RWPE1 (cell line): Measurements from ENCODE around the gene CNTNAP1.
"Not testable (repeated sequence)": the region's sequence is repeated elsewhere in the genome, so short reads cannot be mapped to it uniquely, and the experiment has no call there.

Source experiments
- CTCF ChIA-PET: fragments of 350-600 bp; sonication (Branson Sonifier 250); formaldehyde crosslinking; extraction: SDS; loops from one replicate; lab custom pipeline; 2021; lab: Yijun Ruan, JAX
- POLR2A ChIA-PET: fragments of 400-600 bp; formaldehyde crosslinking; extraction: SDS; loops from one replicate; lab custom pipeline; 2020; ENCODE audit warnings: antibody characterized with exemption; ENCODE audit not compliant: low non-redundant PET; lab: Yijun Ruan, JAX
- DNase-seq: peaks from one replicate; pipeline ENCODE4 v3.0.0; 2012; ENCODE audit warnings: low spot score
- H3K27ac ChIP-seq: fragments of 450-650 bp; 2 replicates; pipeline ENCODE4 v1.5.1; 2017
- TF ChIP-seq, protein P1 (sequence below): fragments of 450-650 bp; conservative IDR thresholded peaks from 2 replicates; pipeline ENCODE4 v1.5.1; 2017; ENCODE audit warnings: low read depth, mild to moderate bottlenecking

The CNTNAP1 gene

DNA sequence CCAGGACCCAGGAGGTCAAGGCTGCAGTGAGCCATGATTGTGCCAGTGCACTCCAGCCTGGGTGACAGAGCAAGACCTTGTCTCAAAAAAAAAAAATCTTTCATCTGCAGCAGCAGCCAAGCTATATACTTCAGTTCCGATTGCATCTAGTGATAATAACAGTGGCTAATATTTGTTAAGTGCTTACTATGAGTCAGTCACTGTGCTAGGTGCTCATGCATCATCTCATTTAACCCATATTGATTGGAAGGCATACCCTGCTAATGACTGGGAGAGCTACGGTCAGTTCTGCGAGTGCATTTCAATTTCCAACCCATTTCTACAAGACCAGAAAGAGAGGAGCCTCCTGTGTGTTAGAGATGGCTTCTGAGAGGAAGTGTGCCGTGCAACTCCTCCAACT is 30.9 kb upstream of the CNTNAP1 start:
- H3K27ac ChIP-seq, result no peak overlapping the region
- ChIA-PET POLR2A (interaction anchor here (0.6 kb wide), 1 partner anchor 1172 kb away, joined by 3 read pairs; no protein-coding TSS in a partner anchor), CTCF (interaction anchor here (0.6 kb wide), 1 partner anchor 76 kb away, joined by 5 read pairs; no protein-coding TSS in a partner anchor)
- DNase-seq, result no peak
- TF ChIP-seq, protein P1, sequence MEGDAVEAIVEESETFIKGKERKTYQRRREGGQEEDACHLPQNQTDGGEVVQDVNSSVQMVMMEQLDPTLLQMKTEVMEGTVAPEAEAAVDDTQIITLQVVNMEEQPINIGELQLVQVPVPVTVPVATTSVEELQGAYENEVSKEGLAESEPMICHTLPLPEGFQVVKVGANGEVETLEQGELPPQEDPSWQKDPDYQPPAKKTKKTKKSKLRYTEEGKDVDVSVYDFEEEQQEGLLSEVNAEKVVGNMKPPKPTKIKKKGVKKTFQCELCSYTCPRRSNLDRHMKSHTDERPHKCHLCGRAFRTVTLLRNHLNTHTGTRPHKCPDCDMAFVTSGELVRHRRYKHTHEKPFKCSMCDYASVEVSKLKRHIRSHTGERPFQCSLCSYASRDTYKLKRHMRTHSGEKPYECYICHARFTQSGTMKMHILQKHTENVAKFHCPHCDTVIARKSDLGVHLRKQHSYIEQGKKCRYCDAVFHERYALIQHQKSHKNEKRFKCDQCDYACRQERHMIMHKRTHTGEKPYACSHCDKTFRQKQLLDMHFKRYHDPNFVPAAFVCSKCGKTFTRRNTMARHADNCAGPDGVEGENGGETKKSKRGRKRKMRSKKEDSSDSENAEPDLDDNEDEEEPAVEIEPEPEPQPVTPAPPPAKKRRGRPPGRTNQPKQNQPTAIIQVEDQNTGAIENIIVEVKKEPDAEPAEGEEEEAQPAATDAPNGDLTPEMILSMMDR, result no peak

DNA sequence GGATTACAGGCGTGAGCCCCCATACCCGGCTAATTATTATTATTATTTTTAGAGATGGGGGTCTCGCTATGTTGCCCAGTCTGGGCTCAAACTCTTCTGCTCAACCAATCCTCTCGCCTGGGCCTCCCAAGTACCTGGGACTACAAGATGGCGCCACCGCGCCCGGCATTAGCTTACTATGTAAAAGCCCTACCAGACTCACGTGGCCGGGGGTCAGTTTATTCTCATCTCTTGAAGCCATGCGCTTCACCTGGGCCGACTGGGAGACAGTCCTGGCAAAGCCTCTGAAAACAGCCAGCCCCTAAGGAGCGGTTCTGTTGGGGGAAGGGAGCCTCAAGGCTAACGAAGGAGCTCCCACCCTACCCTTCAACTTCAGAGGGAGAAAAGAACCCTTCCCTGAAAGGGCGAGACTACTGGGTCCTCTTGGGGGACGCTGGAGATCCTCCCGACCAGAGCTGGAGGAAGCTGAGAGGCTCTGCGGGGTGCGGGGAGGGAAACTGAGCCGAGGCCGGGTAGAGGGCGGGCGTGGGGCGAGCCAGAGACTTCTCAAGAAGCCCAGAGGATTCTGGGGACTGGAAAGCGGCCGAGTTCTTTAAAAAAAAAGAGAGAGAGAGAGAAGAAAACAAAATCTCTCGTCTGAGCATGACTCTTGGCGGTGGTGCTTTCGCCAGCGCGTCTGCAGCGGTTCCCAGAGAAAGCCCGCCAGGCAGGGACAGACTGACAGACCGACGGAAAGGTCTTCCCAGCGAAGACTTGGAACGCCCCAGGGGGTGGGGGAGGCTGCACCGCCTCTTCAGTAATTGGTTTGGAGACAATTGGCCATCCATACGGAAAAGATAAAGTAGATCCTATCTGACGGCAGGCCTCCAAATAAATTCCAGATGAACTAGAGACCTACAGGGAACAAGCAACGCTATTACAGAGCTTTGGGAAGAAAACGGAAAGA is 28.9 kb upstream of the CNTNAP1 start:
- POLR2A ChIA-PET, result no interaction called here
- H3K27ac ChIP-seq, result no peak overlapping the region
- CTCF ChIA-PET, result no interaction called here
- TF ChIP-seq, protein P1, result no peak
- DNase-seq, result no peak

DNA sequence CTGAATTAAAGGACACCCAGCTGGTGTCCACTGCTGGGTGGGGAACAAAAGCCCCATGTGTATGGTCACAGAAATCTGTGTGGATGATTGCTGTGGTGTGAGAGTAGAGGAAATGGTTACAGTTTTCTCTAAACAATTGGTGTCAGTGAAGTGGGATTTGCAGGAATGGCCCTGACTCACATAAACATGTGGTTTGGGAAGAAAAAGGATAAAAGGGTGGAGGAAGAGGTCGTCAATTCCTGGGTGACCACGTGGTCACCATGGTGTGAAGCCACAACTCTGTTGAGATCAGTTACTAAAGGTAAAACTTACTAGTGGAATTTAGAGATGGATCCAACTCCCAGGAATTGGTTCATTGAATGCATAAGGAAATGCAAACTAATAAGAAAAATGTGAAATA is 26.8 kb upstream of the CNTNAP1 start:
- no peak overlapping the region for H3K27ac ChIP-seq
- TF ChIP-seq, protein P1, result no peak
- POLR2A ChIA-PET, result no interaction called here
- CTCF ChIA-PET, result interaction anchor here (0.6 kb wide), 1 partner anchor 88 kb away, joined by 5 read pairs; no protein-coding TSS in a partner anchor
- DNase-seq, result no peak

DNA sequence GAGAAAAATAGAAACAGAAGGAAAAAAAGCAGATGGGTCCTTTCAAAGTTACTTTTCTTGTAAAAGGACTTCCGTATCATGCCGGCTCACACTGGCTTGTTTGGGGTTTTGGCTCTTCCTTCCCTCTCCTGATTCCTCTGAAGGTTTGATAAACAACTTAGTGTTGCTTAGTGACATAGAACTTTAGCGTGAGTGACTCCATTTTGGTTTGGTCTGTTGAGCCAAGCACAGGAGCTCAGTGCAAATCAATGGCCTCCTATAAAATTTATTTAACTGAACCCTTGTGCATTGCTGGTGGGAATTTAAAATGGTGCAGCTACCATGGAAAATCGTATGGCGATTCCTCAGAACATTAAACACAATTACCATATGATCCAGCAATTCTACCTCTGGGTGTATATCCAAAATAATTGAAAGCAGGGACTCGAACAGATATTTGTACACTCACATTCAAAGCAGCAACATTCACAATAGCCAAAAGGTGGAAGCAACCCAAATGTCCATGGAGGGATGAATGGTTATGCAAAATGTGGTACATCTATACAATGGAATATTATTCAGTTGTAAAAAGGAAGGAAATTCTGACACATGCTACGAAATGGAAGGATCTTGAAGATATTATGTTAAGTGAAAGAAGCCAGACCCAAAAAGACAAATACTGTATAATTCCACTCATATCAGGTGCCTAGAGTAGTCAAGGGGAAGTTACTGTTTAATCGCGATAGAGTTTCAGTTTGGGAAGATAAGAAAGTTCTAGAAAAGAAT is 24.3 kb upstream of the CNTNAP1 start:
- no peak overlapping the region for H3K27ac ChIP-seq
- POLR2A ChIA-PET, result interaction anchor here (0.6 kb wide), 1 partner anchor 456 kb away, joined by 6 read pairs; no protein-coding TSS in a partner anchor
- DNase-seq, result no peak
- CTCF ChIA-PET, result interaction anchor here (1.2 kb wide), 2 partner anchors 40 to 80 kb away, joined by 3 to 5 read pairs; partner anchors contain the start of gene PSMC3IP
- TF ChIP-seq, protein P1, result no peak

DNA sequence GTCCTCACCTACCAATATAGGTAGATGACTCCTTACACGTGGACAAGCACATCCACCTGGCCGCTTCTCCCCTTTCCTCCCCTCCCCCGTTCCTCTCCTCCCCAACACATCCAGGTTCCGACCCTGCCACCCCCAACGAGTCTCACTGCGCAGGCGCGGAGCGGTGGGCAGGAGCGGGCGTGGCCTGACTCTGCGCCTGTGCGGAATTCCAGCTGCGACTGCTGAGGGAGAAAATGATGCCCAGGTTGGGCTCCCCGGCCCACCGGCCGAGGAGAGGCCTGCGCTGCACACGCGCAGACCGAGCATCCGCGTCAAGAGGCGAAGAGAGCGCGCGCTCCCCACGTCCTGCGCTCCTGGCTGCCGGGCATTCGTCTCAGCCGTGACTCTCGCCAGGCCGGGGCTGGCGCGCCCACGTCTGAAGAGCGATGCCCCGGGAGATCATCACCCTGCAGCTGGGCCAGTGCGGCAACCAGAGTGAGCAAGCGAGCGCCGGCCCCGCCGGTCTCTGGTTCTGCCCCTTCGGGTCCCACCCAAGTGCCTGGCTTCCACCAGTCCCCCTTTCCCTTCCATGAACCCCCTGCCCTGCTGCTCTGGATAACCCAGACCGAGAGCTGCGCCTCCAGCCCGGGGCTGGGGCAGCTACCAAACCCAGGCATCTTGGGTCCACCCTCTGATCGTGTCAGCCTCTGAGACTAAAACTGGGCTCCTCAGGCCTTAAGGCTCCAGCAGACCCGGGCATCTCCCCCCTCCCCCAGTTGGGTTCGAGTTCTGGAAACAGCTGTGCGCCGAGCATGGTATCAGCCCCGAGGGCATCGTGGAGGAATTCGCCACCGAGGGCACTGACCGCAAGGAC is 23.0 kb upstream of the CNTNAP1 start, which contains the start of gene TUBG2:
Gene TUBG2, plus strand, starts transcription at position 206 of the 853 bp plus-strand sequence. Its CDS starts 220 bp downstream, at position 426.
- ChIA-PET CTCF (interaction anchor here (1.2 kb wide), 2 partner anchors 41 to 81 kb away, joined by 3 to 5 read pairs; partner anchors contain the start of gene PSMC3IP), POLR2A (interaction anchor here (0.6 to 1.2 kb wide), 3 partner anchors 13 to 17 kb away, joined by 4 to 6 read pairs (median 5); partner anchors contain the start of gene PLEKHH3)
- peak within 1 kb of the TSS; percentile 91 for H3K27ac ChIP-seq
- TF ChIP-seq, protein P1, result no peak
- DNase-seq, result peak; percentile 96

DNA sequence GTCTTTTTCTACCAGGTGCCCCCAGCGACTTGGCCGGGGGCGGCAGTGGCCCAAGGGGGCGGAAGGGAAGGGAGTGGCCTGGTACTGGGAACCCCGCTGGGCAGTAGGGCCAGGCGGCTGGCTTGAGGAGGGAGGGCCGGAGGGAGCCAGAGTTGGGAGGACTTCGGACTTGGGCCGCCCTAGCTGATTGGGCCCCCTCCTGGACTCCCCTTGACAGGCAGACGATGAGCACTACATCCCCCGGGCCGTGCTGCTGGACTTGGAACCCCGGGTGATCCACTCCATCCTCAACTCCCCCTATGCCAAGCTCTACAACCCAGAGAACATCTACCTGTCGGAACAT is 22.4 kb upstream of the CNTNAP1 start:
- POLR2A ChIA-PET, result interaction anchor here (0.6 to 1.2 kb wide), 2 partner anchors 12 to 18 kb away, joined by 4 to 6 read pairs; no protein-coding TSS in a partner anchor
- peak overlapping the region; percentile 91 for H3K27ac ChIP-seq
- CTCF ChIA-PET, DNase-seq: not testable (repeated sequence)
